Small intestine (tissue), 7 donors: ENCODE measurements around the gene RAPH1. TPM values are rescaled to one million over a fixed set of nuclear protein-coding genes. Genes with fewer than 3 reads are reported as not detected.

ENCODE experiments used
- DNase-seq, 2 donors: peaks; one replicate each; pipeline versions ENCODE4 v3.0.0 to v3.0.0-alpha.2; 2013
- FAIRE-seq: peaks from 2 replicates; lab custom pipeline; 2012; peaks lifted over from hg19 to GRCh38; lab: Jason Lieb, UNC
- H3K27ac ChIP-seq, 3 donors: one replicate each; pipeline ENCODE4 v1.5.1; 2013; ENCODE audit warnings: low read length in 2 of 3, mild to moderate bottlenecking in 2 of 3, control low read depth in 1 of 3, inconsistent platforms in 1 of 3, low read depth in 1 of 3, moderate library complexity in 1 of 3
- H3K27me3 ChIP-seq, 3 donors: one replicate each; pipeline ENCODE4 v1.6.1; 2013; ENCODE audit warnings: low read length in 3 of 3, inconsistent platforms in 1 of 3; ENCODE audit not compliant: control insufficient read depth in 3 of 3, insufficient read depth in 3 of 3
- H3K36me3 ChIP-seq, 3 donors: one replicate each; pipeline ENCODE4 v1.6.1; 2013; ENCODE audit warnings: low read length in 3 of 3, inconsistent platforms in 1 of 3, low read depth in 1 of 3, mild to moderate bottlenecking in 1 of 3, moderate library complexity in 1 of 3; ENCODE audit not compliant: control insufficient read depth in 3 of 3, insufficient read depth in 2 of 3
- H3K4me1 ChIP-seq, 3 donors: one replicate each; pipeline ENCODE4 v1.6.1; 2013; ENCODE audit warnings: low read length in 2 of 3, inconsistent platforms in 1 of 3, low read depth in 1 of 3, mild to moderate bottlenecking in 1 of 3, moderate library complexity in 1 of 3; ENCODE audit not compliant: control insufficient read depth in 3 of 3, insufficient read depth in 2 of 3
- H3K4me3 ChIP-seq, 3 donors: one replicate each; pipeline ENCODE4 v1.5.1; 2013; ENCODE audit warnings: low read length in 3 of 3, control low read depth in 1 of 3, inconsistent platforms in 1 of 3, low read depth in 1 of 3, mild to moderate bottlenecking in 1 of 3, moderate library complexity in 1 of 3
- H3K9me3 ChIP-seq, 2 donors: one replicate each; pipeline ENCODE4 v1.6.1; 2013; ENCODE audit warnings: low read depth in 1 of 2, low read length in 1 of 2; ENCODE audit not compliant: control insufficient read depth in 2 of 2, insufficient read depth in 1 of 2
- WGBS, 3 donors: extraction: QIAGEN DNeasy Blood & Tissue Kit; methylation state at CpG; one replicate each; pipeline ENCODE4 v1.1.7; 2013; 5-methylcytosine and 5-hydroxymethylcytosine counted together
- polyA plus RNA-seq, 4 donors: library from polyadenylated mRNA; stranded (reverse) in 3 of 4; unstranded in 1 of 4; fragments of 200-250 nt in 3 of 4; fragments of 120-200 nt in 1 of 4; gene quantifications; one replicate each; pipeline versions ENCODE4 v1.2.1 to v1.2.3, GENCODE V29; 2013
- donor health status: healthy with polysubstance abuse.
- donor health status: control.
- donor health status: control.
- donor health status: Bipolar disorder and iron deficiency.
- donor health status: healthy.

RAPH1 gene
- polyA plus RNA-seq, 4 donors = 6.2 to 15.7 (median 6.8) TPM

DNA sequence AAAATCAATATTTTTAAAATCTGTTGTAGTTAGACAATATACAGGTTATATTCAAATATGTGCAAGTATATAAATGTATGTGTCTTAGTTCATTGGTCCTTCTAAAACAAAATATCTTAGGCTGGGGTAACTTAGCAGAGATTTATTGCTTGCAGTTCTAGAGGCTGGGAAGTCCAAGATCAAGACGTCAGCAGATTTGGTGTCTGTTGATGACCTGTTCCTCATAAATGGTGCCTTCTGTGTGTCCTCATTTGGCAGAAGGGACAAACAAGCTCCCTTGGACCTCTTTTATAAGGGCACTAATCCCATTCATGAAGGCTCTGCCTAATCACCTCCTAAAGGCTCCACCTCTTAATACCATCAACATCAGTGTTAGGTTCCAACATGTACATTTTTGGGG, 175.7 kb downstream of the RAPH1 start:
- Histone ChIP-seq H3K36me3 (peaks cover 0 to 5% (median 2%) of the 10 kb centered on the region in 3 donors), H3K4me3 (no peak overlapping the region), H3K27ac (no peak overlapping the region), H3K9me3 (peaks cover 0 to 4% of the 10 kb centered on the region in 2 donors), H3K27me3 (no peaks in the 10 kb centered on the region), H3K4me1 (no peaks in the 10 kb centered on the region)
- DNase-seq (no peak), FAIRE-seq (no peak)
- 93 to 100% (median 95%) methylated on average over 1 of the region's 1 CpG for WGBS, 3 donors

GRCh38 chr2:203354966-203355365, 180.1 kb downstream of the RAPH1 start:
- DNase-seq (no peak), FAIRE-seq (no peak)
- peaks cover 0 to 4% of the 10 kb centered on the region in 2 donors for H3K9me3 ChIP-seq
- no peaks in the 10 kb centered on the region for H3K4me1 ChIP-seq
- peaks cover 0 to 11% (median 2%) of the 10 kb centered on the region in 3 donors for H3K36me3 ChIP-seq
- no peaks in the 10 kb centered on the region for H3K27me3 ChIP-seq
- no peak overlapping the region for H3K27ac ChIP-seq
- H3K4me3 ChIP-seq = no peak overlapping the region
- 82 to 91% (median 86%) methylated on average over 3 of the region's 3 CpGs for WGBS, 3 donors

GRCh38 chr2:203352604-203353255, 182.4 kb downstream of the RAPH1 start:
- Histone ChIP-seq H3K36me3 (peaks cover 0 to 11% (median 2%) of the 10 kb centered on the region in 3 donors), H3K4me1 (no peaks in the 10 kb centered on the region), H3K4me3 (no peak overlapping the region), H3K27ac (no peak overlapping the region), H3K9me3 (no peaks in the 10 kb centered on the region), H3K27me3 (no peaks in the 10 kb centered on the region)
- FAIRE-seq = no peak
- DNase-seq = no peak
- 93 to 96% (median 94%) methylated on average over 5 of the region's 5 CpGs for WGBS, 3 donors

DNA sequence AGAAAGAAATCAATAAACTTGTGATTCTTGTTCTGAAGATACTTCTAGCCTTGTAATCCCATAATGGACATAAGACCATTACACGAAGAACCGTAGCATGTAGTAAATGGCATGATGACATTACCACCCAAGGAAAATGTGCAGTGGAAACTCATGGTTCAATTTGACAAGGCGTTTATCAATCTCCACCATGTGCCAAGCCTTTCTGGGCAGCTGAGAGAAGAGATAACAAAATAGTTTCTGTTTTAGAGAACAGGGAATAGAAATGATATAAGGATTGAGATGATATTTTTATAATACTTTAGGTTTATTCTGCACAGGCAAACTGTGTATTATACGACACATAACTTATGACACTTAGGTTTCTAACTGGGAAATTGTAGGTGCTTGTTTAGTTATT, 187.7 kb downstream of the RAPH1 start:
- no peak overlapping the region for H3K27ac ChIP-seq
- no peaks in the 10 kb centered on the region for H3K9me3 ChIP-seq
- no peaks in the 10 kb centered on the region for H3K4me1 ChIP-seq
- peaks cover 0 to 14% (median 2%) of the 10 kb centered on the region in 3 donors for H3K36me3 ChIP-seq
- H3K4me3 ChIP-seq = no peak overlapping the region
- FAIRE-seq (no peak), DNase-seq (peak in 1 of 2 donors; percentile 16)
- WGBS, 3 donors = 40 to 71% (median 51%) methylated on average over 4 of the region's 4 CpGs
- no peaks in the 10 kb centered on the region for H3K27me3 ChIP-seq

GRCh38 chr2:203346612-203347011, 188.5 kb downstream of the RAPH1 start:
- H3K27ac ChIP-seq = no peak overlapping the region
- FAIRE-seq (no peak), DNase-seq (no peak)
- 56 to 77% (median 60%) methylated on average over 1 of the region's 1 CpG for WGBS, 3 donors
- H3K4me3 ChIP-seq = no peak overlapping the region
- peaks cover 0 to 13% (median 2%) of the 10 kb centered on the region in 3 donors for H3K36me3 ChIP-seq
- H3K4me1 ChIP-seq = no peaks in the 10 kb centered on the region
- no peaks in the 10 kb centered on the region for H3K27me3 ChIP-seq
- no peaks in the 10 kb centered on the region for H3K9me3 ChIP-seq

- no peaks in the 10 kb centered on the region for H3K4me1 ChIP-seq
- H3K27me3 ChIP-seq = no peaks in the 10 kb centered on the region
- peaks cover 0 to 8% (median 2%) of the 10 kb centered on the region in 3 donors for H3K36me3 ChIP-seq
- 96 to 99% (median 98%) methylated on average over 12 of the region's 12 CpGs for WGBS, 3 donors
- H3K4me3 ChIP-seq = no peak overlapping the region
- H3K9me3 ChIP-seq = no peaks in the 10 kb centered on the region
- H3K27ac ChIP-seq = no peak overlapping the region
- FAIRE-seq = no peak
- DNase-seq = no peak
These were observed 190.4 kb downstream of the RAPH1 start for GRCh38 chr2:203344667-203345066.

Other genes with a start within 250 kb of the RAPH1 start
- 10 to 100 TPM in 3 of 4 donors, under 1 TPM in 1; 0.67 to 21.1 (median 11.8) TPM for gene ABI2, start 206.9 kb downstream of the RAPH1 start, polyA plus RNA-seq
- gene CD28, start 171.3 kb upstream of the RAPH1 start, polyA plus RNA-seq = 1 to 10 TPM in 1 of 4 donors, under 1 TPM in 3; under 0.01 to 1.0 (median 0.27) TPM